HTERT RPE-1 (cell line): ENCODE measurements around the gene SMG6.

Experiments
- in situ Hi-C: fragments of 300-500 bp; cut with MboI; formaldehyde crosslinking; loops from 4 replicates; pipeline ENCODE4 v1.14.3; 2020; ENCODE audit warnings: low sequenced_read_pairs

The SMG6 gene

GRCh38 chr17:2037155-2037554, 266.4 kb downstream of the SMG6 start:
- in situ Hi-C loops: no loop called here

- in situ Hi-C loops: no loop called here
These were observed 267.8 kb downstream of the SMG6 start for GRCh38 chr17:2035541-2036488.

GRCh38 chr17:2034806-2035540, 268.6 kb downstream of the SMG6 start:
- in situ Hi-C loops: no loop called here

- in situ Hi-C loops: no loop called here
These were observed 269.4 kb downstream of the SMG6 start for GRCh38 chr17:2034157-2034556.

- in situ Hi-C loops: no loop called here
These were observed 270.4 kb downstream of the SMG6 start for GRCh38 chr17:2033153-2033552.

GRCh38 chr17:2030779-2031163, 272.8 kb downstream of the SMG6 start:
- in situ Hi-C loops: no loop called here

- in situ Hi-C loops: no loop called here
These were observed 273.4 kb downstream of the SMG6 start, which contains the start of gene DPH1 for GRCh38 chr17:2029911-2030778. TSS of gene DPH1 (plus strand) at chr17:2030153. CDS start at chr17:2030170, 17 bp downstream.

GRCh38 chr17:2028737-2029136, 274.8 kb downstream of the SMG6 start:
- in situ Hi-C loops: no loop called here

GRCh38 chr17:2028234-2028614, 275.4 kb downstream of the SMG6 start:
- in situ Hi-C loops: no loop called here

- in situ Hi-C loops: no loop called here
These were observed 275.9 kb downstream of the SMG6 start for GRCh38 chr17:2027528-2028233.

GRCh38 chr17:2025622-2026309, 277.8 kb downstream of the SMG6 start:
- in situ Hi-C loops: no loop called here

- in situ Hi-C loops: no loop called here
These were observed 278.4 kb downstream of the SMG6 start, which contains the start of gene RTN4RL1 for GRCh38 chr17:2025220-2025621. TSS of gene RTN4RL1 (minus strand) at chr17:2025334. CDS start at chr17:2024865, 469 bp downstream.

GRCh38 chr17:2024572-2025219, 278.9 kb downstream of the SMG6 start:
- in situ Hi-C loops: no loop called here

- in situ Hi-C loops: no loop called here
These were observed 279.7 kb downstream of the SMG6 start for GRCh38 chr17:2023692-2024571.

GRCh38 chr17:2023256-2023655, 280.3 kb downstream of the SMG6 start:
- in situ Hi-C loops: no loop called here

GRCh38 chr17:2022647-2023240, 280.8 kb downstream of the SMG6 start:
- in situ Hi-C loops: no loop called here

GRCh38 chr17:2020721-2021120, 282.9 kb downstream of the SMG6 start:
- in situ Hi-C loops: no loop called here

GRCh38 chr17:2019723-2020122, 283.9 kb downstream of the SMG6 start:
- in situ Hi-C loops: no loop called here
